Keratinocyte (primary cell): ENCODE measurements around the gene SMIM14.

Experiments
- CTCF ChIP-seq, 3 experiments: IDR thresholded peaks in 1 of 3; conservative IDR thresholded peaks in 1 of 3; optimal IDR thresholded peaks in 1 of 3; 2 replicates in 2 of 3; 3 replicates in 1 of 3; pipeline versions ENCODE3 to v1.5.1; 2011; ENCODE audit warnings: low read length in 3 of 3, mild to moderate bottlenecking in 3 of 3, moderate library complexity in 2 of 3, control low read depth in 1 of 3, inconsistent platforms in 1 of 3; ENCODE audit not compliant: insufficient read depth in 2 of 3; ENCODE audit errors: extremely low read depth in 1 of 3
- EZH2 ChIP-seq: IDR thresholded peaks from one replicate; pipeline ENCODE4 v1.6.1; 2012; ENCODE audit warnings: inconsistent platforms, mild to moderate bottlenecking, low read length, moderate library complexity

GRCh38 chr4:39568805-39569204 is 69.9 kb downstream of the SMIM14 start:
- TF ChIP-seq CTCF (optimal IDR thresholded peaks at IDR 0.05 in 1 of 3, IDR thresholded peaks at IDR 0.05 in 1 of 3, conservative IDR thresholded peaks at IDR 0.05 in 1 of 3; ENCODE audit: extremely low read depth in 1 of 3, insufficient read depth in 2 of 3, low read length in 3 of 3) (no peak), EZH2 (no peak)
